ENCODE results near the gene GP1BB.

DNA sequence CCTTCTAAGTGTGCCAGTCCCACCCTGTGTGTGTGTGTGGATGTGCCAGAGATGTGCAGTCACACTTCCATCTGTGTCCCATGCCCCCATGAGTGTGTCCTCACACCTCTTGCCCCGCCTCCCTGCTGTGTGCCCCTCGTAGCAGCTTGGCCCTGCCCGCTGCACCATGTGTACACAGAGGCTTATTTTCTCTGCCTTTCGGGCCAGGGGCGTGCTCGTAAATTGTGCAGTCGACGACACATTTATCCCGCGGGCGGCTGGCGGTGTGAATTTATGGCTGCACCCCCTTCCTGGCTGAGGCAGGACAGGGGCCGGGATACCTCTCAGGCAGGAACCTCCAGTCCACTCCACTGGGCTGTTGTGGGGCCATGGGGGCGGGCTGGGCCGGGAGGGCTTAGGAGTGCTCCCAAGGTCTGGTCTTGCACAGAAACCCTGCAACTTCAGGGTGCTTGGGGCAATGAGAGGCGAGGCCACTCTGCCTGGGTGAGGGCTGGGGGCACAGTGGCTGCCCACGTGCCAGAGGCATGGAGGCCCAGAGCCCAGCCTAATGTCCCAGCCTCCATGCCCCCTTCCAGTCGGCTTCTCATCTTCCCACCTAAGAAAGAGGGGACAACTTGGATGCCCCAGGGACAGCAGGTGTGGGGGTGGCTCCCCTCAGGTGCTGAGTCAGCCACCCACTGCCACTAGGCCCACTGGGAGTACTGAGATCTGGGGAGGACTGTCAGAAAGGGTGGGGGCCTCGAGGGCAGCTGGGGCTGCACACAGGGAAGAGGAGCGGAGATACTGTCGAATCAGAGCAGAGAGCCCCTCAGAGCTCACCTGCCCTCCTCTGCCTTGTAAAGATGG is 12.5 kb downstream of the GP1BB start:
- no peak for TF ChIP-seq POLR2A (IDR thresholded peaks at IDR 0.05; ENCODE audit: low read length)
- no peak for TF ChIP-seq GATA1 (IDR thresholded peaks at IDR 0.05; ENCODE audit: low read depth, low read length)
